SK-N-SH (cell line): ENCODE data around the gene TTC28. TPM values are rescaled to one million over a fixed set of nuclear protein-coding genes. Genes with fewer than 3 reads are reported as not detected.
"Not testable (repeated sequence)": the region's sequence is repeated elsewhere in the genome, so short reads cannot be mapped to it uniquely, and the experiment has no call there.

Source experiments
- CTCF ChIA-PET: fragments of 300-600, 350-600 bp; formaldehyde crosslinking; extraction: SDS; loops from one replicate; lab custom pipeline; 2021; lab: Yijun Ruan, JAX
- POLR2A ChIA-PET: fragments of 350-600 bp; sonication (Branson Sonifier 250); formaldehyde crosslinking; extraction: SDS; loops from one replicate; lab custom pipeline; 2020; ENCODE audit warnings: antibody characterized with exemption, inconsistent platforms; lab: Yijun Ruan, JAX
- DNase-seq: peaks from one replicate; pipeline ENCODE4 v3.0.0; 2012
- H2AFZ ChIP-seq: fragments of 200-600 bp; sonication (generic); 2 replicates; pipeline ENCODE4 v1.8.1; 2016; ENCODE audit warnings: antibody characterized with exemption, mild to moderate bottlenecking, low read depth
- H3F3A ChIP-seq: fragments of 200-600 bp; sonication (generic); replicated peaks from 2 replicates; pipeline ENCODE3; 2016; ENCODE audit warnings: antibody characterized with exemption, mild to moderate bottlenecking; ENCODE audit not compliant: insufficient read depth
- H3K27ac ChIP-seq, 2 experiments: fragments of 200-500 bp in 1 of 2; fragments of 200-600 bp in 1 of 2; sonication (Bioruptor generic) in 1 of 2; sonication (generic), shearing (Covaris generic) in 1 of 2; 2 replicates each; pipeline versions ENCODE4 v1.5.1 to v1.6.1; 2014 to 2016; ENCODE audit warnings: low read depth in 2 of 2, inconsistent platforms in 1 of 2, low read length in 1 of 2, mild to moderate bottlenecking in 1 of 2, mixed read lengths in 1 of 2
- H3K27me3 ChIP-seq: fragments of 200-600 bp; sonication (generic), shearing (Covaris generic); 2 replicates; pipeline ENCODE4 v1.6.1; 2016; ENCODE audit warnings: mixed run types; ENCODE audit not compliant: insufficient read depth
- H3K36me3 ChIP-seq, 2 experiments: fragments of 200-500 bp in 1 of 2; fragments of 200-600 bp in 1 of 2; sonication (Bioruptor generic) in 1 of 2; sonication (generic) in 1 of 2; replicated peaks in 1 of 2; 2 replicates each; pipeline versions ENCODE3 to v1.5.1; 2014 to 2016; ENCODE audit warnings: low read length in 1 of 2, mild to moderate bottlenecking in 1 of 2; ENCODE audit not compliant: insufficient read depth in 2 of 2, control insufficient read depth in 1 of 2
- H3K4me1 ChIP-seq, 2 experiments: fragments of 200-500 bp in 1 of 2; fragments of 200-600 bp in 1 of 2; sonication (Bioruptor generic) in 1 of 2; sonication (generic), shearing (Covaris generic) in 1 of 2; 2 replicates each; pipeline versions ENCODE4 v1.5.1 to v1.6.1; 2014 to 2016; ENCODE audit warnings: low read depth in 1 of 2, low read length in 1 of 2, mixed run types in 1 of 2; ENCODE audit not compliant: insufficient read depth in 2 of 2, control insufficient read depth in 1 of 2
- H3K4me2 ChIP-seq: fragments of 200-600 bp; sonication (generic), shearing (Covaris generic); 2 replicates; pipeline ENCODE4 v1.6.1; 2017; ENCODE audit warnings: mixed run types
- H3K4me3 ChIP-seq, 2 experiments: fragments of 200-500 bp in 1 of 2; fragments of 200-600 bp in 1 of 2; sonication (Bioruptor generic) in 1 of 2; sonication (generic), shearing (Covaris generic) in 1 of 2; 2 replicates each; pipeline versions ENCODE4 v1.5.1 to v1.8.1; 2014 to 2016; ENCODE audit warnings: low read depth in 2 of 2, inconsistent platforms in 1 of 2, low read length in 1 of 2, mild to moderate bottlenecking in 1 of 2, mixed read lengths in 1 of 2, moderate library complexity in 1 of 2
- H3K79me2 ChIP-seq: fragments of 200-600 bp; sonication (generic); 2 replicates; pipeline ENCODE4 v1.8.1; 2017; ENCODE audit warnings: mild to moderate bottlenecking; ENCODE audit not compliant: insufficient read depth
- H3K9ac ChIP-seq: fragments of 200-600 bp; sonication (generic); 2 replicates; pipeline ENCODE4 v1.6.1; 2017; ENCODE audit warnings: mixed run types
- H3K9me2 ChIP-seq: fragments of 200-600 bp; sonication (generic); 2 replicates; pipeline ENCODE4 v1.6.1; 2017; ENCODE audit warnings: mixed run types
- H3K9me3 ChIP-seq: fragments of 200-600 bp; sonication (generic); 2 replicates; pipeline ENCODE4 v1.6.1; 2017; ENCODE audit warnings: mixed run types, mild to moderate bottlenecking, moderate library complexity
- H4K20me1 ChIP-seq: fragments of 200-600 bp; sonication (generic); 2 replicates; pipeline ENCODE4 v1.6.1; 2017; ENCODE audit warnings: mild to moderate bottlenecking, mixed run types; ENCODE audit not compliant: insufficient read depth
- EP300 ChIP-seq, 2 experiments: IDR thresholded peaks; 2 replicates each; pipeline versions ENCODE4 v1.4.0 to v1.6.1; 2012; ENCODE audit warnings: borderline replicate concordance in 1 of 2, low read depth in 1 of 2, low read length in 1 of 2
- GABPA ChIP-seq: IDR thresholded peaks from 2 replicates; pipeline ENCODE4 v1.4.0; 2012; ENCODE audit warnings: low read depth, mild to moderate bottlenecking
- JUND ChIP-seq: IDR thresholded peaks from 2 replicates; pipeline ENCODE4 v1.4.0; 2012
- NFIC ChIP-seq: IDR thresholded peaks from 2 replicates; pipeline ENCODE4 v1.4.0; 2012; ENCODE audit warnings: borderline replicate concordance
- RFX5 ChIP-seq: IDR thresholded peaks from 2 replicates; pipeline ENCODE4 v1.6.1; 2012; ENCODE audit warnings: mild to moderate bottlenecking, improper control_type of control experiment, low read length
- SIN3A ChIP-seq: IDR thresholded peaks from 2 replicates; pipeline ENCODE4 v1.6.1; 2012; ENCODE audit warnings: low read depth, mild to moderate bottlenecking, low read length, moderate library complexity, borderline replicate concordance
- WGBS: methylation state at CpG from one replicate; pipeline ENCODE4 v1.1.6; 2017; ENCODE audit warnings: low lambda C conversion rate; 5-methylcytosine and 5-hydroxymethylcytosine counted together
- polyA plus RNA-seq, 3 experiments: library from polyadenylated mRNA; depleted of rRNA; stranded (reverse); fragments of >200 nt; gene quantifications; 2 replicates each; pipeline ENCODE4 v1.2.3, GENCODE V29; 2012
- TF ChIP-seq, protein P1 (sequence below): IDR thresholded peaks from 2 replicates; pipeline ENCODE4; 2012
- TF ChIP-seq, protein P2 (sequence below): fragments of 200-600 bp; sonication (generic); IDR thresholded peaks from 2 replicates; pipeline ENCODE4 v1.6.1; 2017; ENCODE audit warnings: antibody characterized with exemption, mild to moderate bottlenecking, moderate library complexity

Gene TTC28
- polyA plus RNA-seq, 1 of the 3 experiments (the other 2 are of a cell fraction), result 5.9 TPM

DNA sequence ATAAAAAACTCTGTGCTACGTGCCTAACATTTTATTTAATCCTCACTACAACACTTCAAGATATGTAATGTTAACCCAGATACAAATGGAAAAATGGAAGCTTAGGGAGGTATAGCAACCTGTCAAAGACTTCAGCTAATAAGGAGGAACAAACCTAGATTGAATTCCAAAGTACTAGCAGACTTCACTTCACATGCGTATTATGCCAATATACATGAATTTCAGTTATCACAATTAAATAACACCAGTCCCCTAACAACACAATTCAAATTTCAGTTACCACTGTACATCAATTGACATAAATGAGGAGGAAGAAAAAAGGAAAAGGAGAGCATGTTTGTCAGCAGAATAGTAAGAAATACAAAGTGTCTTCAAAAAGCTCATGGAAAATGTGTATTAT, 60.4 kb downstream of the TTC28 start:
- H3F3A ChIP-seq, result no peaks in the 10 kb centered on the region
- H3K27me3 ChIP-seq, result no peaks in the 10 kb centered on the region
- no peak for DNase-seq
- no peaks in the 10 kb centered on the region for H3K9me3 ChIP-seq
- H3K4me3 ChIP-seq, result no peak overlapping the region
- H3K4me2 ChIP-seq, result no peak overlapping the region
- peaks cover 0 to 6% of the 10 kb centered on the region in 2 experiments for H3K36me3 ChIP-seq
- no peaks in the 10 kb centered on the region for H4K20me1 ChIP-seq
- 94% methylated on average over 2 of the region's 2 CpGs for WGBS
- ChIA-PET CTCF (interaction anchor here (0.9 to 2.4 kb wide), 4 partner anchors 10 to 585 kb away, joined by 3 to 19 read pairs (median 5); no protein-coding TSS in a partner anchor), POLR2A (no interaction called here)
- TF ChIP-seq GABPA (no peak), RFX5 (no peak), SIN3A (no peak), NFIC (no peak)
- H2AFZ ChIP-seq, result no peak overlapping the region
- no peak overlapping the region for H3K27ac ChIP-seq
- H3K9ac ChIP-seq, result no peak overlapping the region
- no peaks in the 10 kb centered on the region for H3K4me1 ChIP-seq
- peaks cover 9% of the 10 kb centered on the region for H3K79me2 ChIP-seq
- no peaks in the 10 kb centered on the region for H3K9me2 ChIP-seq

DNA sequence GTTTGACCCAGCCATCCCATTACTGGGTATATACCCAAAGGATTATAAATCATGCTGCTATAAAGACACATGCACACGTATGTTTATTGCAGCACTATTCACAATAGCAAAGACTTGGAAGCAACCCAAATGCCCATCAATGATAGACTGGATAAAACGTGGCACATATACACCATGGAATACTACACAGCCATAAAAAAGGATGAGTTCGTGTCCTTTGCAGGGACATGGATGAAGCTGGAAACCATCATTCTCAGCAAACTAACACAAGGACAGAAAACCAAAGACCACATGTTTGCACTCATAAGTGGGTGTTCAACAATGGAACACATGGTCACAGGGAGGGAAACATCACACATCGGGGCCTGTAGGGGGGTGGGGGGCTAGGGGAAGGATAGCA, 64.2 kb downstream of the TTC28 start:
- CTCF ChIA-PET, H3K4me3 ChIP-seq, H4K20me1 ChIP-seq, H3K27ac ChIP-seq, H3K4me1 ChIP-seq, POLR2A ChIA-PET, H3K4me2 ChIP-seq, H3F3A ChIP-seq, H3K9me2 ChIP-seq, H3K27me3 ChIP-seq, H2AFZ ChIP-seq, H3K9me3 ChIP-seq, DNase-seq, H3K9ac ChIP-seq, H3K36me3 ChIP-seq: not testable (repeated sequence)
- H3K79me2 ChIP-seq, result peaks cover 28% of the 10 kb centered on the region
- WGBS, result 100% methylated on average over 4 of the region's 4 CpGs

DNA sequence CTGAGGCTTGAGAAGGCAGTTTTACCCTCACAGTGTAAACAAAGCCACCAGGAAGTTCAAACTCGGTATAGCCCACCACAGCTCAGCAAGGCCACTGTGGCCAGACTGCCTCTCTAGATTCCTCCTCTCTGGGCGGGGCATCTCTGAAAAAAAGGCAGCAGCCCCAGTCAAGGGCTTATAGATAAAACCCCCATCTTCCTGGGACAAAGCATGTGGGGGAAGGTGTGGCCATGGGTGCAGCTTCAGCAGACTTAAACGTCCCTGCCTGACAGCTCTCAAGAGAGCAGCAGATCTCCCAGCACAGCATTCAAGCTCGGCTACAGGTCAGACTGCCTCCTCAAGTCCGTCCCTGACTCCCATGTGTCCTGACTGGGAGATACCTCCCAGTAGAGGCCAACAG, 69.7 kb downstream of the TTC28 start:
- Histone ChIP-seq H3K9me2 (no peaks in the 10 kb centered on the region), H3F3A (peaks cover 3% of the 10 kb centered on the region), H4K20me1 (no peaks in the 10 kb centered on the region), H2AFZ (no peak overlapping the region), H3K79me2 (peaks cover 26% of the 10 kb centered on the region), H3K27ac (no peak overlapping the region), H3K9me3 (no peaks in the 10 kb centered on the region), H3K36me3 (peaks cover 0 to 5% of the 10 kb centered on the region in 2 experiments), H3K4me2 (no peak overlapping the region), H3K4me3 (no peak overlapping the region), H3K4me1 (no peaks in the 10 kb centered on the region; a peak in 1 of 4 replicates), H3K27me3 (no peaks in the 10 kb centered on the region), H3K9ac (no peak overlapping the region)
- ChIA-PET POLR2A (no interaction called here), CTCF (interaction anchor here (1.5 to 5.5 kb wide), 3 partner anchors 9 to 219 kb away, joined by 3 to 23 read pairs (median 11); no protein-coding TSS in a partner anchor)
- TF ChIP-seq, protein P1, sequence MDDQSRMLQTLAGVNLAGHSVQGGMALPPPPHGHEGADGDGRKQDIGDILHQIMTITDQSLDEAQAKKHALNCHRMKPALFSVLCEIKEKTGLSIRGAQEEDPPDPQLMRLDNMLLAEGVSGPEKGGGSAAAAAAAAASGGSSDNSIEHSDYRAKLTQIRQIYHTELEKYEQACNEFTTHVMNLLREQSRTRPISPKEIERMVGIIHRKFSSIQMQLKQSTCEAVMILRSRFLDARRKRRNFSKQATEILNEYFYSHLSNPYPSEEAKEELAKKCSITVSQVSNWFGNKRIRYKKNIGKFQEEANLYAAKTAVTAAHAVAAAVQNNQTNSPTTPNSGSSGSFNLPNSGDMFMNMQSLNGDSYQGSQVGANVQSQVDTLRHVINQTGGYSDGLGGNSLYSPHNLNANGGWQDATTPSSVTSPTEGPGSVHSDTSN, result no peak
- TF ChIP-seq EP300 (IDR thresholded peaks at IDR 0.05; ENCODE audit: borderline replicate concordance in 1 of 2, low read depth in 1 of 2, low read length in 1 of 2) (no peak), JUND (no peak)
- TF ChIP-seq, protein P2, sequence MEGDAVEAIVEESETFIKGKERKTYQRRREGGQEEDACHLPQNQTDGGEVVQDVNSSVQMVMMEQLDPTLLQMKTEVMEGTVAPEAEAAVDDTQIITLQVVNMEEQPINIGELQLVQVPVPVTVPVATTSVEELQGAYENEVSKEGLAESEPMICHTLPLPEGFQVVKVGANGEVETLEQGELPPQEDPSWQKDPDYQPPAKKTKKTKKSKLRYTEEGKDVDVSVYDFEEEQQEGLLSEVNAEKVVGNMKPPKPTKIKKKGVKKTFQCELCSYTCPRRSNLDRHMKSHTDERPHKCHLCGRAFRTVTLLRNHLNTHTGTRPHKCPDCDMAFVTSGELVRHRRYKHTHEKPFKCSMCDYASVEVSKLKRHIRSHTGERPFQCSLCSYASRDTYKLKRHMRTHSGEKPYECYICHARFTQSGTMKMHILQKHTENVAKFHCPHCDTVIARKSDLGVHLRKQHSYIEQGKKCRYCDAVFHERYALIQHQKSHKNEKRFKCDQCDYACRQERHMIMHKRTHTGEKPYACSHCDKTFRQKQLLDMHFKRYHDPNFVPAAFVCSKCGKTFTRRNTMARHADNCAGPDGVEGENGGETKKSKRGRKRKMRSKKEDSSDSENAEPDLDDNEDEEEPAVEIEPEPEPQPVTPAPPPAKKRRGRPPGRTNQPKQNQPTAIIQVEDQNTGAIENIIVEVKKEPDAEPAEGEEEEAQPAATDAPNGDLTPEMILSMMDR, result no peak
- no peak for DNase-seq
- 89% methylated on average over 4 of the region's 5 CpGs for WGBS
